ENCODE data around the gene TRIM7.

GRCh38 chr5:181212934-181213333 is 7.9 kb upstream of the TRIM7 start:
- TF ChIP-seq CTCF (conservative IDR thresholded peaks at IDR 0.05; ENCODE audit: low read length) (no peak), EZH2phosphoT487 (IDR thresholded peaks at IDR 0.05; ENCODE audit: borderline replicate concordance) (no peak)
